Activated CD4-positive, alpha-beta memory T cell treated with anti-CD3 and anti-CD28 coated beads for 36 hours (primary cell): ENCODE data around the gene KIF22. TPM values are rescaled to one million over a fixed set of nuclear protein-coding genes. Genes with fewer than 3 reads are reported as not detected.
"Not testable (repeated sequence)": the region's sequence is repeated elsewhere in the genome, so short reads cannot be mapped to it uniquely, and the experiment has no call there.

Experiments used
- CTCF ChIA-PET: fragments of 350-600 bp; sonication (Branson Sonifier 250); formaldehyde crosslinking; loops from one replicate; lab custom pipeline; 2021; ENCODE audit warnings: antibody characterized with exemption, inconsistent platforms; lab: Charles Lee
- POLR2A ChIA-PET: fragments of 350-600 bp; sonication (Branson Sonifier 250); formaldehyde crosslinking; loops from one replicate; lab custom pipeline; 2021; ENCODE audit warnings: antibody characterized with exemption; lab: Charles Lee
- DNase-seq: peaks from one replicate; pipeline ENCODE4 v3.0.0-alpha.2; 2020
- H3K27ac Mint-ChIP-seq: one replicate; pipeline ENCODE4 v1.8.0; 2021; ENCODE audit warnings: mixed read lengths
- H3K27me3 Mint-ChIP-seq: one replicate; pipeline ENCODE4 v1.8.0; 2021; ENCODE audit warnings: mixed read lengths
- H3K36me3 Mint-ChIP-seq: one replicate; pipeline ENCODE4 v1.8.0; 2021; ENCODE audit warnings: mixed read lengths
- H3K4me1 Mint-ChIP-seq: one replicate; pipeline ENCODE4 v1.8.0; 2021; ENCODE audit warnings: low read depth, mixed read lengths
- H3K4me3 Mint-ChIP-seq: one replicate; pipeline ENCODE4 v1.8.0; 2021; ENCODE audit warnings: mild to moderate bottlenecking, mixed read lengths
- H3K9me3 Mint-ChIP-seq: one replicate; pipeline ENCODE4 v1.8.0; 2021; ENCODE audit warnings: mixed read lengths
- intact Hi-C: fragments of 100-400 bp; cut with micrococcal nuclease; formaldehyde crosslinking; loops from one replicate; pipeline ENCODE4 v1.15.1; 2023
- total RNA-seq, 2 experiments: library from RNA; stranded (reverse); gene quantifications; one replicate each; pipeline ENCODE4 v1.2.3, GENCODE V29; 2021

The KIF22 gene
- total RNA-seq, result 100 to 1,000 TPM; 174 to 180 TPM

DNA sequence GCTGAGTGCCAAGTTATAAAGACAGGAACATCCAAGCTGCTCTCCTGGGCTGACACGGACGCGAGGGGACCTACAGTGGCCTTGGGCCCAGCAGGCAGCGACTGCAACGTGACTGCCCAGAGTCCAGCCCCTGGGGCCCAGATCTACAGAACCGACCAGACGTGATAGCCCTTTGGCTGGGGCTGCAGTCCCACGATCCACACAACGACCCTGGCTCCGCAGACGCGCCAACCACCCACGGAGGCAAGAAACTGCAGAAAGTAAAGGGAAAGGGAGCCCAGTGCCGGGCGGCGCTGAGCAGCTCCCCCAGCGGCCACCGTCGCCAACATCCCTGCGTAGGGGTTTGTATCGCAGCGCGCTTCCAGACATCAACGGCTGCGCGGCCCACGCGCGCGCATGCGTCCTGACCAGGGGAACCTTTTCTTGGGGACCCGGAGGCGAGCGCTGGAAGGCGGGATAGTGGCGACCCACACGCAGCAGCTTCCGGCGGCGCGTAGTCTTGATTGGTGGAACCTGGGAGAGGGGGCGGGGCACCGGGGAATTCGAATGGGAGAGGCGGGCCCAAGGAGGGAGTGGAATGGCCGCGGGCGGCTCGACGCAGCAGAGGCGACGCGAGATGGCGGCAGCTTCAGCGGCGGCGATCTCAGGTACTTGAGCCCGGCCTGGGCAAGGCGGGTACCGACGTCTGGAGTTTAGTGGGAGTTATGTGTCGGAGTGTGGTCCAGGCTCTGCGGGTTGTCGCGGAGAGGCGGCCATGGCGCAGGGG lies at the start of gene KIF22:
KIF22 (plus strand) TSS at position 569 of the 766 bp plus-strand sequence; CDS start at position 578, 9 bp downstream.
- no peaks in the 10 kb centered on the region for H3K9me3 Mint-ChIP-seq
- H3K4me3 Mint-ChIP-seq, result peak within 1 kb of the TSS; percentile 100
- no peaks in the 10 kb centered on the region for H3K27me3 Mint-ChIP-seq
- H3K27ac Mint-ChIP-seq, result peak within 1 kb of the TSS; percentile 97
- DNase-seq, result peak; percentile 100
- H3K36me3 Mint-ChIP-seq, result peaks cover 34% of the 10 kb centered on the region
- H3K4me1 Mint-ChIP-seq, result peaks cover 38% of the 10 kb centered on the region
- ChIA-PET POLR2A (interaction anchor here (0.6 to 2.7 kb wide), 22 partner anchors 10 to 567 kb away, joined by 3 to 29 read pairs (median 4); partner anchors contain the start of genes C16orf54, HIRIP3, KCTD13 and MAZ), CTCF (interaction anchor here (0.7 to 3.1 kb wide), 24 partner anchors 8 to 242 kb away, joined by 3 to 42 read pairs (median 4); partner anchors contain the start of genes C16orf54, MAZ, PAGR1 and TAOK2)
- intact Hi-C loops, result loop anchor here (2.0 kb wide), 3 partner anchors 46 to 90 kb away; partner anchors contain the start of gene C16orf54

DNA sequence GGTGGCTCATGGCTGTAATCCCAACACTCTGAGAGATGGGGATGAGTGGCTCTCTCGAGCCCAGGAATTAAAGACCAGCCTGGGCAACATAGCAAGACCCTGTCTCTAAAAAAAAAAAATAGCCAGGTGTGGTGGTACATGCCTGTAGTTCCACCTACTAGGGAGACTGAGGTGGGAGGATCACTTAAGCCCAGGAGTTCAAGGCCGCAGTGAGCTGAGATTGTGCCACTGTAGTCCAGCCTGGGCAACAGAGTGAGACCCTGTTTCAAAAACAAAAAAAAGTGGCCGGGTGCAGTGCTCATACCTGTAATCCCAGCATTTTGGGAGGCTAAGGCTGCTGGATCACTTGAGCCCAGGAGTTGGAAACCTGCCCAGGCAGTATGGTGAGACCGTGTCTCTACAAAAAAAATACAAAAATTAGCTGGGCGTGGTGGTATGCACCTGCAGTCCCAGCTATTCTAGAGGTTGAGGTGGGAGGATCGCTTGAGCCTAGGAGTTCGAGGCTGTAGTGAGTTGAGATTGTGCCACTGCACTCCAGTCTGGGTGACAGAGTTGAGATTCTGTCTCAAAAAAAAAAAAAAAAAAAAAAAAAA lies 47.8 kb upstream of the KIF22 start:
- Mint-ChIP-seq H3K27ac (peak overlapping the region; percentile 71), H3K27me3 (no peaks in the 10 kb centered on the region)
- DNase-seq, result no peak

GRCh38 chr16:29743475-29743826 lies 47.1 kb upstream of the KIF22 start:
- intact Hi-C loops, result no loop called here
- DNase-seq, result no peak
- ChIA-PET CTCF (interaction anchor here (0.9 to 1.7 kb wide), 4 partner anchors 11 to 47 kb away, joined by 3 to 6 read pairs (median 4); partner anchors contain the start of gene KIF22), POLR2A (interaction anchor here (0.8 to 3.5 kb wide), 4 partner anchors 9 to 78 kb away, joined by 3 to 15 read pairs (median 5); partner anchors contain the start of gene KIF22)
- Mint-ChIP-seq H3K9me3 (no peaks in the 10 kb centered on the region), H3K27me3 (no peaks in the 10 kb centered on the region), H3K36me3 (peaks cover 30% of the 10 kb centered on the region), H3K4me1 (peaks cover 76% of the 10 kb centered on the region), H3K4me3 (peak overlapping the region; percentile 97), H3K27ac (peak overlapping the region; percentile 82)

More for the DNA sequence above, 47.8 kb upstream of the KIF22 start:
- POLR2A ChIA-PET, result interaction anchor here (1.0 to 2.9 kb wide), 2 partner anchors 11 to 77 kb away, joined by 3 to 6 read pairs; no protein-coding TSS in a partner anchor
- peaks cover 30% of the 10 kb centered on the region for H3K36me3 Mint-ChIP-seq
- no peaks in the 10 kb centered on the region for H3K9me3 Mint-ChIP-seq
- H3K4me1 Mint-ChIP-seq, result peaks cover 80% of the 10 kb centered on the region
- H3K4me3 Mint-ChIP-seq, result no peak overlapping the region
- intact Hi-C loops, result no loop called here
- CTCF ChIA-PET, result interaction anchor here (0.9 to 1.7 kb wide), 3 partner anchors 12 to 47 kb away, joined by 3 to 6 read pairs (median 4); partner anchors contain the start of gene KIF22

DNA sequence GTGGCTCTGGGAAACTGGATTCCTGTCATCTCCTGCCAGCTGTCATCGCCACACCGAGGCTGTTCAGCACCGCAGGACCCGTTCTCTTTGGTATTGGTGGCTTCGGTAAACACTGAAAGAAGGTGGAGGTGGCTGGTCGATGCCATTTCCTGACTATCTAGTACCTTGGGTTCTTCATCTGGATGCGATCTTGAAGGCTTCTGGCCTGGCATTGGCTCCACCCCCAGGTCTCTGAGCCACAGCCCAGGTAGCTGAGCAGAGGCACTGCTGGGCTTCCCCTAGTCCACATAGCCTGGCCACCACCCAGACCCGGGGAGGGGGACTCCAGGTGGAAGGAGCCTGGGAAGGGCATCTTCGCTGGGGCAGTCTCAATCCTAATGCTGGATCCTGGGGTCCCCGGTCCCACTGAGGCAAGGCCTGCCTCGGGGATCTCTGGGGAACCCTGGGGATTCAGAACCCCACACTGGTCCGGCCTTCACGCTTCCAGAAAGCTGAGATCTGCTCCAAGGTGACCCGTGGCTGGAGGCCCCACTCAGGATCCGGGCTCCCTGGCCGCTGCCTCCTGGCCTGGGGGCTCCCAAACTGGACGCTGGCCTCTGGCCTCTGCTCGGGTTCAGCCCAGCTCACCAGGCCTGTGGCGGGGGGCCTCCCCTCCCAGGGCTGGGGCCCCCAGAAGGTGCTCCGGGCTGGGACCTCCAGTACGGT lies 46.6 kb upstream of the KIF22 start:
- ChIA-PET CTCF (interaction anchor here (0.9 to 3.1 kb wide), 6 partner anchors 10 to 46 kb away, joined by 3 to 21 read pairs (median 5); partner anchors contain the start of gene KIF22), POLR2A (interaction anchor here (0.8 to 3.5 kb wide), 6 partner anchors 10 to 78 kb away, joined by 3 to 17 read pairs (median 5); partner anchors contain the start of genes KIF22 and PRRT2)
- intact Hi-C loops, result loop anchor here (2.0 kb wide), 1 partner anchor 47 kb away; the partner anchor contains the start of gene KIF22
- H3K27ac Mint-ChIP-seq, result peak overlapping the region; percentile 82
- H3K4me3 Mint-ChIP-seq, result peak overlapping the region; percentile 97
- peak; percentile 59 for DNase-seq
- no peaks in the 10 kb centered on the region for H3K27me3 Mint-ChIP-seq
- peaks cover 32% of the 10 kb centered on the region for H3K36me3 Mint-ChIP-seq
- no peaks in the 10 kb centered on the region for H3K9me3 Mint-ChIP-seq
- H3K4me1 Mint-ChIP-seq, result peaks cover 76% of the 10 kb centered on the region

- peaks cover 73% of the 10 kb centered on the region for H3K4me1 Mint-ChIP-seq
- intact Hi-C loops, result loop anchor here (1.0 to 5.0 kb wide), 3 partner anchors 12 to 46 kb away; partner anchors contain the start of gene KIF22
- ChIA-PET CTCF (interaction anchor here (0.9 to 3.1 kb wide), 4 partner anchors 41 to 46 kb away, joined by 3 to 21 read pairs (median 10); partner anchors contain the start of gene KIF22), POLR2A (interaction anchor here (1.0 to 3.5 kb wide), 4 partner anchors 10 to 68 kb away, joined by 3 to 17 read pairs (median 10); partner anchors contain the start of genes KIF22 and PRRT2)
- H3K9me3 Mint-ChIP-seq, result no peaks in the 10 kb centered on the region
- peaks cover 34% of the 10 kb centered on the region for H3K36me3 Mint-ChIP-seq
- H3K27me3 Mint-ChIP-seq, result no peaks in the 10 kb centered on the region
- no peak for DNase-seq
- peak overlapping the region; percentile 97 for H3K4me3 Mint-ChIP-seq
- H3K27ac Mint-ChIP-seq, result peak overlapping the region; percentile 98
Observed at GRCh38 chr16:29744541-29745101, 45.9 kb upstream of the KIF22 start.

GRCh38 chr16:29745121-29745852 lies 45.3 kb upstream of the KIF22 start:
- Mint-ChIP-seq H3K4me3 (peak overlapping the region; percentile 97), H3K27me3 (no peaks in the 10 kb centered on the region), H3K36me3 (peaks cover 34% of the 10 kb centered on the region), H3K4me1 (peaks cover 66% of the 10 kb centered on the region), H3K27ac (peak overlapping the region; percentile 98), H3K9me3 (no peaks in the 10 kb centered on the region)
- intact Hi-C loops, result loop anchor here (1.0 to 5.0 kb wide), 3 partner anchors 13 to 46 kb away; partner anchors contain the start of gene KIF22
- DNase-seq, result peak; percentile 80
- ChIA-PET CTCF (interaction anchor here (0.9 to 3.1 kb wide), 4 partner anchors 9 to 45 kb away, joined by 3 to 21 read pairs (median 10); partner anchors contain the start of gene KIF22), POLR2A (interaction anchor here (0.7 to 3.5 kb wide), 6 partner anchors 9 to 67 kb away, joined by 3 to 17 read pairs (median 5); partner anchors contain the start of genes KIF22 and PRRT2)

DNA sequence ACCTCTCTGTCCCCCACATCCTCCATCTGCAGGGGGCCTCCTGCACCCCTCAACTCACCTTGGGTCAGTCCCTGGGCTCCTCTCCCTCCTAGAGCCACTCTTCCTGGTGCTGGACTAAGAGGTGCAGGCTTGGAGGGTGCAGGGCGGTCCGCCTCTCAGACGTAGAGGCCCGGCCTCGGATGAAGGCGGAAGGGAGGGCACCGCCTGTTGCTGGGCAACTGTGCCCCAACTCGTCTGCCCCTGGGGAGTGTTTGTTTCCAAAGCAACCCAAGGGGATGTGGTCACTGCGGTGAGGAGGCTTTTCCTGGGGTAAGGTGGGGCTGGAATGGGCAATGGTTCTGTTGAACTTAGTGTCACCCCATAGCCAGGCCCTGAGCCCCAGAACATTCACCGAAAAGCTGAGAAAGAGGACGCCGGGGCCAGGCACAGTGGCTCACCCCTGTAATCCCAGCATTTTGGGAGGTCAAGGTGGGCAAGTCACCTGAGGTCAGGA lies 44.7 kb upstream of the KIF22 start, which contains the start of gene C16orf54:
C16orf54 (minus strand) TSS at position 138 of the 493 bp plus-strand sequence. CDS start 1,039 bp downstream, outside the sequence.
- Mint-ChIP-seq H3K27me3 (no peaks in the 10 kb centered on the region), H3K27ac (peak within 1 kb of the TSS; percentile 98), H3K4me3 (peak within 1 kb of the TSS; percentile 97), H3K9me3 (no peaks in the 10 kb centered on the region), H3K4me1 (peaks cover 60% of the 10 kb centered on the region), H3K36me3 (peaks cover 34% of the 10 kb centered on the region)
- ChIA-PET CTCF (interaction anchor here (0.7 to 3.1 kb wide), 5 partner anchors 8 to 62 kb away, joined by 3 to 21 read pairs (median 5); partner anchors contain the start of gene KIF22), POLR2A (interaction anchor here (0.6 to 3.5 kb wide), 7 partner anchors 8 to 136 kb away, joined by 3 to 17 read pairs (median 4); partner anchors contain the start of gene KIF22)
- intact Hi-C loops, result loop anchor here (1.0 to 5.0 kb wide), 6 partner anchors 14 to 75 kb away; partner anchors contain the start of genes KIF22 and MVP
- peak; percentile 97 for DNase-seq

- POLR2A ChIA-PET, result interaction anchor here (0.6 to 3.5 kb wide), 6 partner anchors 8 to 136 kb away, joined by 3 to 17 read pairs (median 5); partner anchors contain the start of gene KIF22
- intact Hi-C loops, result loop anchor here (2.0 to 5.0 kb wide), 4 partner anchors 36 to 74 kb away; partner anchors contain the start of gene MVP
Observed at GRCh38 chr16:29746518-29746917, 44.0 kb upstream of the KIF22 start.

GRCh38 chr16:29747947-29748759 lies 42.4 kb upstream of the KIF22 start:
- H3K27ac Mint-ChIP-seq, result no peak overlapping the region
- H3K4me1 Mint-ChIP-seq, result peaks cover 43% of the 10 kb centered on the region
- intact Hi-C loops, result loop anchor here (2.0 to 5.0 kb wide), 4 partner anchors 34 to 73 kb away; partner anchors contain the start of gene MVP
- peaks cover 20% of the 10 kb centered on the region for H3K36me3 Mint-ChIP-seq
- DNase-seq, result no peak
- ChIA-PET CTCF (interaction anchor here (0.8 kb wide), 1 partner anchor 37 kb away, joined by 4 read pairs; no protein-coding TSS in a partner anchor), POLR2A (interaction anchor here (1.2 kb wide), 1 partner anchor 42 kb away, joined by 5 read pairs; the partner anchor contains the start of gene KIF22)
- H3K4me3 Mint-ChIP-seq, result no peak overlapping the region
- H3K27me3 Mint-ChIP-seq, result no peaks in the 10 kb centered on the region
- H3K9me3 Mint-ChIP-seq, result no peaks in the 10 kb centered on the region

More at GRCh38 chr16:29746518-29746917, 44.0 kb upstream of the KIF22 start:
- Mint-ChIP-seq H3K36me3 (peaks cover 31% of the 10 kb centered on the region), H3K27ac (peak overlapping the region; percentile 98), H3K4me3 (peak overlapping the region; percentile 97), H3K4me1 (peaks cover 54% of the 10 kb centered on the region)
- CTCF ChIA-PET, result interaction anchor here (0.7 to 3.1 kb wide), 5 partner anchors 9 to 61 kb away, joined by 3 to 21 read pairs (median 4); partner anchors contain the start of gene KIF22
- not testable (repeated sequence) for H3K9me3 Mint-ChIP-seq, DNase-seq, H3K27me3 Mint-ChIP-seq
